ENCODE measurements around the gene TMEM174.

Gene TMEM174

DNA sequence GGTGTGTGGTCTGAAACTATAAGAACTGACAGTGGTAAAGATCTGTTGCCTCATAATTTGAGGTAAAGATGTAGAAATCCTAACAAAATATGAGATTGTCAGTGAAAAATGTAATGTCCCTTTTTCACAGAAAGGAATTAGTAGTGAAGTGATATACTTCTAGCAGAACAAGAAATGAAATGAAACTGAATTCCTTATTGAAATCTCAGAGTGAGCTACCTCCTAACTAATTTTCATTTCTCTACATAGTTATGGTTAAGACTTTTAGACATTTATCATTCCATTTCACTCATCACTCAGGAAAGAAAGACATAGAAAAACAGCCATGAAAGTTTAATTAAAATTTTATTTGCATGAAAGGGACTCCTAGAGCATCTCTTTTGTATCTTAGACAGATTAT lies 48.7 kb downstream of the TMEM174 start:
- TF ChIP-seq, protein P1, sequence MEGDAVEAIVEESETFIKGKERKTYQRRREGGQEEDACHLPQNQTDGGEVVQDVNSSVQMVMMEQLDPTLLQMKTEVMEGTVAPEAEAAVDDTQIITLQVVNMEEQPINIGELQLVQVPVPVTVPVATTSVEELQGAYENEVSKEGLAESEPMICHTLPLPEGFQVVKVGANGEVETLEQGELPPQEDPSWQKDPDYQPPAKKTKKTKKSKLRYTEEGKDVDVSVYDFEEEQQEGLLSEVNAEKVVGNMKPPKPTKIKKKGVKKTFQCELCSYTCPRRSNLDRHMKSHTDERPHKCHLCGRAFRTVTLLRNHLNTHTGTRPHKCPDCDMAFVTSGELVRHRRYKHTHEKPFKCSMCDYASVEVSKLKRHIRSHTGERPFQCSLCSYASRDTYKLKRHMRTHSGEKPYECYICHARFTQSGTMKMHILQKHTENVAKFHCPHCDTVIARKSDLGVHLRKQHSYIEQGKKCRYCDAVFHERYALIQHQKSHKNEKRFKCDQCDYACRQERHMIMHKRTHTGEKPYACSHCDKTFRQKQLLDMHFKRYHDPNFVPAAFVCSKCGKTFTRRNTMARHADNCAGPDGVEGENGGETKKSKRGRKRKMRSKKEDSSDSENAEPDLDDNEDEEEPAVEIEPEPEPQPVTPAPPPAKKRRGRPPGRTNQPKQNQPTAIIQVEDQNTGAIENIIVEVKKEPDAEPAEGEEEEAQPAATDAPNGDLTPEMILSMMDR (conservative IDR thresholded peaks at IDR 0.05; ENCODE audit: low read length): no peak
- peak; percentile 41 for DNase-seq (ENCODE audit: low read depth)
- no peak overlapping the region for H3K4me3 ChIP-seq (ENCODE audit: low read length)

DNA sequence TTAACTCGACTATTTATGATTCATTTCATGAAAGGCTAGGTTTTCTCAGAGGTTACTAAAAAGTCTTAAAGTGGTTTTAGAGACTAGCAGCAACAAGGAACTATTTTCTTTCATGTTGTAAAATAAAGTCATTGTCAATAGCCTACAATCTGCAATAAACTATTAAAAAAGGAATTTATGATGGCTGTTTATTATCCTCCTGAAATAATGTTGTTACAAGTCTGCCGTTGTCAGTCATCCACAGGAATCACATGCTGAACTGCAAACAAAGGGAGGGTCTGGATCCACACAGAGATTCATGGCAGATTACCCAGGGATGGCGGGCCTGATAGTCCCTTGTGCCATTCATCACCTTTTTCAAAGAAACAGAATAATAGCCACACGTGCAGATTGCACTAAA lies 49.2 kb downstream of the TMEM174 start:
- TF ChIP-seq, protein P1 (conservative IDR thresholded peaks at IDR 0.05; ENCODE audit: low read length): no peak
- no peak for DNase-seq (ENCODE audit: low read depth)
- no peak overlapping the region for H3K4me3 ChIP-seq (ENCODE audit: low read length)
